ENCODE results near the gene ARID1A. TPM values are rescaled to one million over a fixed set of nuclear protein-coding genes. Genes with fewer than 3 reads are reported as not detected.
A peak's percentile ranks its signal among the peaks of the same experiment; 100 is the strongest.

The ARID1A gene
- total RNA-seq, 5 donors from 2014 or later (not counting 1 experiment from before 2014, with no cell fraction given), result 122 to 148 (median 126) TPM

DNA sequence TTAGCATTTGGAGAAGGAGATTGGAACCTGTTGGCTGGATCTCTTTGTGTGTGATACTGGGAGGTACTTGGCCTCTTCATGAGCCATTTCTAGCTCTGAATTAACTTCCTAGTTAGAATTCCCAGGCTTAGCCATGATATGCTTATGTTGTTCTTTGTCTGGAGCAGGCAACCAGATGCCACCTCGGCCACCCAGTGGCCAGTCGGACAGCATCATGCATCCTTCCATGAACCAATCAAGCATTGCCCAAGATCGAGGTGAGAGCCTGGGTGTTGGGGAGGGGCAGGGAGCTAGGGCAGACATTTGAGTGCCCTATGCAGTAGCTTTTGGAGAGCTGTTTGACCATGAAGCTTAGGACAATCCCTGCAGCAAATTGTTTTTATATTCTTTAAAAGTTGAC, 65.4 kb downstream of the ARID1A start:
- H3K9me3 ChIP-seq, result no peaks in the 10 kb centered on the region
- CTCF ChIA-PET, result no interaction called here
- POLR2A ChIA-PET, result no interaction called here
- H3K36me3 ChIP-seq (ENCODE audit: control insufficient read depth in 2 of 2, extremely low read depth in 1 of 2, insufficient read depth in 1 of 2, low read length in 1 of 2), result peaks cover 12 to 75% of the 10 kb centered on the region in 2 donors
- H3K27ac Mint-ChIP-seq, result peak overlapping the region in 1 of 2 donors; percentile 54
- H3K9me3 Mint-ChIP-seq, result no peaks in the 10 kb centered on the region
- H3K4me1 ChIP-seq (ENCODE audit: control insufficient read depth in 1 of 2, extremely low read depth in 1 of 2, insufficient read depth in 2 of 2, low read length in 2 of 2), result peaks cover 0 to 9% of the 10 kb centered on the region in 2 experiments
- DNase-seq (peak in 1 of 35 experiments; percentile 17), ATAC-seq (replicated peaks in 1 of 4) (no peak)
- H3K27me3 ChIP-seq (replicated peaks in 1 of 2; ENCODE audit: control insufficient read depth in 2 of 2, extremely low read depth in 1 of 2, insufficient read depth in 2 of 2, low read length in 1 of 2), result no peaks in the 10 kb centered on the region
- WGBS (ENCODE audit: insufficient coverage), result 100% methylated on average over 1 of the region's 3 CpGs
- no peaks in the 10 kb centered on the region for H3K27me3 Mint-ChIP-seq
- H3K36me3 Mint-ChIP-seq, result peaks cover 40% of the 10 kb centered on the region
- H3K4me1 Mint-ChIP-seq, result peaks cover 23 to 31% (median 30%) of the 10 kb centered on the region in 3 donors
- no peak overlapping the region for H3K4me3 ChIP-seq (ENCODE audit: control insufficient read depth in 1 of 2, extremely low read depth in 1 of 2, low read length in 1 of 2)
- H3K4me3 Mint-ChIP-seq, result no peak overlapping the region
- no peak overlapping the region for H3K27ac ChIP-seq (ENCODE audit: low read length)

DNA sequence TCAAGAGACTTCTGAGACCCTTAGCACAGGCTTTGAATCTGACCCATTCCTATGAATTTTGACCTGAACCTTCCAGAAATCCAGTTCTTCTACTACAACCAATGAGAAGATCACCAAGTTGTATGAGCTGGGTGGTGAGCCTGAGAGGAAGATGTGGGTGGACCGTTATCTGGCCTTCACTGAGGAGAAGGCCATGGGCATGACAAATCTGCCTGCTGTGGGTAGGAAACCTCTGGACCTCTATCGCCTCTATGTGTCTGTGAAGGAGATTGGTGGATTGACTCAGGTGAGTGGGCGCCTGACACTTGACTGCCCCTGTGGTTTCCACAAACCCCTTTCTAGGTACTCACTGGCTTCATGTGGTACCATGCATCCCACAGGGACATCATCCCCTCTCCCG, 71.9 kb downstream of the ARID1A start:
- POLR2A ChIA-PET, result no interaction called here
- Mint-ChIP-seq H3K36me3 (peaks cover 62% of the 10 kb centered on the region), H3K4me3 (no peak overlapping the region), H3K27ac (peak overlapping the region; percentile 70 to 76), H3K4me1 (peaks cover 12 to 28% (median 23%) of the 10 kb centered on the region in 3 donors), H3K9me3 (no peaks in the 10 kb centered on the region), H3K27me3 (no peaks in the 10 kb centered on the region)
- Histone ChIP-seq H3K4me3 (ENCODE audit: control insufficient read depth in 1 of 2, extremely low read depth in 1 of 2, low read length in 1 of 2) (no peak overlapping the region), H3K36me3 (ENCODE audit: control insufficient read depth in 2 of 2, extremely low read depth in 1 of 2, insufficient read depth in 1 of 2, low read length in 1 of 2) (peaks cover 22 to 96% of the 10 kb centered on the region in 2 donors), H3K9me3 (no peaks in the 10 kb centered on the region), H3K27me3 (replicated peaks in 1 of 2; ENCODE audit: control insufficient read depth in 2 of 2, extremely low read depth in 1 of 2, insufficient read depth in 2 of 2, low read length in 1 of 2) (no peaks in the 10 kb centered on the region), H3K4me1 (ENCODE audit: control insufficient read depth in 1 of 2, extremely low read depth in 1 of 2, insufficient read depth in 2 of 2, low read length in 2 of 2) (no peaks in the 10 kb centered on the region), H3K27ac (ENCODE audit: low read length) (no peak overlapping the region)
- DNase-seq (no peak), ATAC-seq (replicated peaks in 1 of 4) (no peak)
- CTCF ChIA-PET, result interaction anchor here in 1 of 2 donors (1.0 to 1.7 kb wide), 2 partner anchors 21 to 29 kb away, joined by 3 to 4 read pairs; no protein-coding TSS in a partner anchor
- WGBS (ENCODE audit: insufficient coverage), result 43% methylated on average over 1 of the region's 4 CpGs

DNA sequence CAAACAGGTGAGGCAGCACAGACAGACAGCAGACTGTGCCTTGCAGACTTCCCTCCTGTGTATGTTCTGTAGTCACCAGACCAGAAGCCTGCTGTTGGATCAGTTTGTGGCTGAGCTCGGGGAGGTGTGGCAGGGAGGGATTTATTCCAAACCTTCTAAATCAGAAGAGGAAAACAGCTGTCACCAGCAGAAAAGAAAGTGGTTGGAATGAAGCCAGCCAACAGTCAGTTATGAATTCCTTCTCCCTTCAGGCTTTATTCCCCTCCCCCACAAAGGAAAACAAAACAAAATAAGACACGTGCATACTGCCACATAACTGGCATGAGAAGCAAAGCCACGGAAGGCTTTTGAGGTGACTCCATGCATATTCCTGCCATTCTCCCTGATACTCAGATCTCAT, 72.9 kb downstream of the ARID1A start:
- H3K36me3 ChIP-seq (ENCODE audit: control insufficient read depth in 2 of 2, extremely low read depth in 1 of 2, insufficient read depth in 1 of 2, low read length in 1 of 2), result peaks cover 16 to 96% of the 10 kb centered on the region in 2 donors
- no peak overlapping the region for H3K27ac ChIP-seq (ENCODE audit: low read length)
- H3K9me3 ChIP-seq, result no peaks in the 10 kb centered on the region
- Mint-ChIP-seq H3K36me3 (peaks cover 66% of the 10 kb centered on the region), H3K27ac (peak overlapping the region; percentile 27 to 69), H3K4me3 (no peak overlapping the region), H3K4me1 (peaks cover 12 to 23% (median 21%) of the 10 kb centered on the region in 3 donors), H3K27me3 (no peaks in the 10 kb centered on the region), H3K9me3 (no peaks in the 10 kb centered on the region)
- ATAC-seq (replicated peaks in 1 of 4) (no peak), DNase-seq (no peak)
- no peaks in the 10 kb centered on the region for H3K4me1 ChIP-seq (ENCODE audit: control insufficient read depth in 1 of 2, extremely low read depth in 1 of 2, insufficient read depth in 2 of 2, low read length in 2 of 2)
- H3K4me3 ChIP-seq (ENCODE audit: control insufficient read depth in 1 of 2, extremely low read depth in 1 of 2, low read length in 1 of 2), result no peak overlapping the region
- POLR2A ChIA-PET, result no interaction called here
- no peaks in the 10 kb centered on the region for H3K27me3 ChIP-seq (replicated peaks in 1 of 2; ENCODE audit: control insufficient read depth in 2 of 2, extremely low read depth in 1 of 2, insufficient read depth in 2 of 2, low read length in 1 of 2)
- WGBS (ENCODE audit: insufficient coverage), result no CpG with 5 or more reads among the region's 3 CpGs
- CTCF ChIA-PET, result no interaction called here

DNA sequence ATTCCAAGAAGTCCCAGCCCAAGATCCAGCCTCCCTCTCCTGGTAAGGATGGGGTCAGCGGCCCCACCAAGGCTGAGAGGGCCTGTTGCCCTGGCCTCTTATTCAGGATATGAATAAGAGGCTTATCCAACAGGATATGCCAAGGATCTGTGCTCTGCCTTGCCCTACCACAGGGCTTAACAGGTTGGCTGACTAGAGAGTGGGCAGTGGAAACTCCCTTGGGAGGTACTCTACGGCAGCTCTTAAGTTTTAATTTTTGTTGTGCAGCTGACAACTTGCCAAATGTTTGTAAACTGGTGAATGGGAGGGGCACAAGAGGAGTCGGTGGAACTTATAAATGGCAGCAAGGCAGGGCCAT, 75.4 kb downstream of the ARID1A start:
- Histone ChIP-seq H3K9me3 (no peaks in the 10 kb centered on the region), H3K4me1 (ENCODE audit: control insufficient read depth in 1 of 2, extremely low read depth in 1 of 2, insufficient read depth in 2 of 2, low read length in 2 of 2) (no peaks in the 10 kb centered on the region), H3K27me3 (replicated peaks in 1 of 2; ENCODE audit: control insufficient read depth in 2 of 2, extremely low read depth in 1 of 2, insufficient read depth in 2 of 2, low read length in 1 of 2) (no peaks in the 10 kb centered on the region), H3K4me3 (ENCODE audit: control insufficient read depth in 1 of 2, extremely low read depth in 1 of 2, low read length in 1 of 2) (no peak overlapping the region), H3K27ac (ENCODE audit: low read length) (peak overlapping the region; percentile 9), H3K36me3 (ENCODE audit: control insufficient read depth in 2 of 2, extremely low read depth in 1 of 2, insufficient read depth in 1 of 2, low read length in 1 of 2) (peaks cover 32 to 99% of the 10 kb centered on the region in 2 donors)
- ChIA-PET CTCF (interaction anchor here in 1 of 2 donors (1.1 kb wide), 1 partner anchor 14 kb away, joined by 3 read pairs; no protein-coding TSS in a partner anchor), POLR2A (no interaction called here)
- 74% methylated on average over 2 of the region's 3 CpGs for WGBS (ENCODE audit: insufficient coverage)
- Mint-ChIP-seq H3K36me3 (peaks cover 81% of the 10 kb centered on the region), H3K4me3 (peak overlapping the region in 1 of 3 donors; percentile 13), H3K4me1 (peaks cover 6 to 20% (median 16%) of the 10 kb centered on the region in 3 donors), H3K9me3 (no peaks in the 10 kb centered on the region), H3K27me3 (no peaks in the 10 kb centered on the region), H3K27ac (peak overlapping the region; percentile 81 to 85)
- DNase-seq (no peak), ATAC-seq (replicated peaks in 1 of 4) (no peak)

DNA sequence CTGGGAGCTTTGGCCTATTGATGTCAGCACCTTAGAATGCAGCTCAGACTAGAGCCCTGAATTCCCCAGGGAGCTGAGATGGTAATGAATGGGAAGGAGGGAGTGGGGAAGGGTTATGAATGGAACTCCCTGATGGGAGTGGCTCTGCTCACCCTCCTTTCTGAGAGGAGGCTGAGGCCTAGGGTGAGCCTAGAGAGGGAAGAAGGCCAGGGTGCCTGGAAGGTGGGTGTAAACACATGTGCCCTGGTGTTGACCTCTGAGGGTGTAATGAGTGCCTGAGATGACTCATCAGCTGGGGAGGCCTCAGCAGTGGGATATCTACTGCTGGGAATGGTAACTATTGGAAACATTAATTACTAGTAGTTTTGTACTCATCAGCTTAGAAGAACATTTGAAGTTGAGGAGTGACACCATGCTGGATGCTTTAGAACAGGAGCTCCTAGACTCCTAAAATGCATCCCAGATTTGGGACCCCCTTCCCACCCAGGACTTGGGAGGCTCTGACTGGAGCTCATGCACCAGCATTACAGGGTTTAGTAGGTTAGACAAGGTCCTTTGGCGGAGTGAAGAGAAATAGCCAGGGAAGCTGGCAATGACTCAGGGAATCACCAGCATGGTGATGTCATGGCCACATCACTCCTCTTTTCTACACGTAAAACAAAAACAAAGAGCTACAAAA, 76.0 kb downstream of the ARID1A start:
- peak overlapping the region; percentile 81 to 85 for H3K27ac Mint-ChIP-seq
- no peak for DNase-seq
- CTCF ChIA-PET, result interaction anchor here (0.6 to 1.1 kb wide), 3 partner anchors 14 to 170 kb away, joined by 3 to 4 read pairs (median 3); no protein-coding TSS in a partner anchor
- H3K4me1 ChIP-seq (ENCODE audit: control insufficient read depth in 1 of 2, extremely low read depth in 1 of 2, insufficient read depth in 2 of 2, low read length in 2 of 2), result no peaks in the 10 kb centered on the region
- H3K36me3 ChIP-seq (ENCODE audit: control insufficient read depth in 2 of 2, extremely low read depth in 1 of 2, insufficient read depth in 1 of 2, low read length in 1 of 2), result peaks cover 32 to 99% of the 10 kb centered on the region in 2 donors
- peaks cover 6 to 18% (median 14%) of the 10 kb centered on the region in 3 donors for H3K4me1 Mint-ChIP-seq
- H3K27me3 Mint-ChIP-seq, result no peaks in the 10 kb centered on the region
- no peak overlapping the region for H3K4me3 Mint-ChIP-seq
- H3K27ac ChIP-seq (ENCODE audit: low read length), result no peak overlapping the region
- H3K36me3 Mint-ChIP-seq, result peaks cover 82% of the 10 kb centered on the region
- no peaks in the 10 kb centered on the region for H3K9me3 ChIP-seq
- ATAC-seq (replicated peaks in 1 of 4), result peak in 2 of 4 experiments; percentile 40 to 47
- H3K9me3 Mint-ChIP-seq, result no peaks in the 10 kb centered on the region
- no peaks in the 10 kb centered on the region for H3K27me3 ChIP-seq (replicated peaks in 1 of 2; ENCODE audit: control insufficient read depth in 2 of 2, extremely low read depth in 1 of 2, insufficient read depth in 2 of 2, low read length in 1 of 2)
- H3K4me3 ChIP-seq (ENCODE audit: control insufficient read depth in 1 of 2, extremely low read depth in 1 of 2, low read length in 1 of 2), result no peak overlapping the region
- no CpG with 5 or more reads among the region's 2 CpGs for WGBS (ENCODE audit: insufficient coverage)
- POLR2A ChIA-PET, result no interaction called here

DNA sequence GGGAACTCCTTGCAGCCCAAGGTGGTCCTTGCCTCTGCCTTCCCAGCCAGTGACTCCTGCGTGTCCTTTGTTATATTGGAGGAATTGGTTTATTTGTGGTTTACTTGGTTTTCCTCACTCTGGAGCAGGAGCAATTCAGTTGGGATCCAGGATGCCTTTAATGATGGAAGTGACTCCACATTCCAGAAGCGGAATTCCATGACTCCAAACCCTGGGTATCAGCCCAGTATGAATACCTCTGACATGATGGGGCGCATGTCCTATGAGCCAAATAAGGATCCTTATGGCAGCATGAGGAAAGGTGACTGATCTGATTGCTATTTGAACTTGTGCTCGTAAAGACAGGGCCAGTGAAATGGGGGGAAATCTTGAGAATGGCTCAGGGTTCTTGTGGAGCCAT, 76.9 kb downstream of the ARID1A start:
- CTCF ChIA-PET, result interaction anchor here (0.6 to 0.8 kb wide), 2 partner anchors 80 to 171 kb away, joined by 3 to 4 read pairs; no protein-coding TSS in a partner anchor
- no peaks in the 10 kb centered on the region for H3K4me1 ChIP-seq (ENCODE audit: control insufficient read depth in 1 of 2, extremely low read depth in 1 of 2, insufficient read depth in 2 of 2, low read length in 2 of 2)
- POLR2A ChIA-PET, result no interaction called here
- H3K27me3 ChIP-seq (replicated peaks in 1 of 2; ENCODE audit: control insufficient read depth in 2 of 2, extremely low read depth in 1 of 2, insufficient read depth in 2 of 2, low read length in 1 of 2), result no peaks in the 10 kb centered on the region
- H3K27me3 Mint-ChIP-seq, result no peaks in the 10 kb centered on the region
- ATAC-seq (replicated peaks in 1 of 4) (no peak), DNase-seq (no peak)
- no peak overlapping the region for H3K27ac ChIP-seq (ENCODE audit: low read length)
- H3K4me1 Mint-ChIP-seq, result peaks cover 6 to 15% (median 13%) of the 10 kb centered on the region in 3 donors
- peaks cover 34 to 99% of the 10 kb centered on the region in 2 donors for H3K36me3 ChIP-seq (ENCODE audit: control insufficient read depth in 2 of 2, extremely low read depth in 1 of 2, insufficient read depth in 1 of 2, low read length in 1 of 2)
- peaks cover 74% of the 10 kb centered on the region for H3K36me3 Mint-ChIP-seq
- H3K9me3 Mint-ChIP-seq, result no peaks in the 10 kb centered on the region
- no peak overlapping the region for H3K4me3 Mint-ChIP-seq
- H3K9me3 ChIP-seq, result no peaks in the 10 kb centered on the region
- no peak overlapping the region for H3K27ac Mint-ChIP-seq
- WGBS (ENCODE audit: insufficient coverage), result no CpG with 5 or more reads among the region's 4 CpGs
- H3K4me3 ChIP-seq (ENCODE audit: control insufficient read depth in 1 of 2, extremely low read depth in 1 of 2, low read length in 1 of 2), result no peak overlapping the region
